Progenitor cell of endocrine pancreas (in vitro differentiated cells): ENCODE data around the gene GCAT. TPM values are rescaled to one million over a fixed set of nuclear protein-coding genes. Genes with fewer than 3 reads are reported as not detected.
"Not testable (repeated sequence)": the region's sequence is repeated elsewhere in the genome, so short reads cannot be mapped to it uniquely, and the experiment has no call there.

Experiments used
- DNase-seq: peaks from one replicate; pipeline ENCODE4 v3.0.0; 2021; ENCODE audit warnings: low spot score; ENCODE audit not compliant: unreplicated experiment
- H3K27ac Mint-ChIP-seq: 2 replicates; pipeline ENCODE4 v1.8.0; 2021; ENCODE audit warnings: mild to moderate bottlenecking, moderate library complexity, mixed read lengths
- H3K27me3 Mint-ChIP-seq: 2 replicates; pipeline ENCODE4 v1.8.0; 2021; ENCODE audit warnings: mixed read lengths
- H3K36me3 Mint-ChIP-seq: 2 replicates; pipeline ENCODE4 v1.8.0; 2022; ENCODE audit warnings: mixed read lengths; ENCODE audit not compliant: insufficient read depth
- H3K4me1 Mint-ChIP-seq: 2 replicates; pipeline ENCODE4 v1.8.0; 2021; ENCODE audit warnings: low read depth, mixed read lengths
- H3K4me3 Mint-ChIP-seq: 2 replicates; pipeline ENCODE4 v1.8.0; 2021; ENCODE audit warnings: low read depth, mild to moderate bottlenecking, moderate library complexity, mixed read lengths
- H3K9me3 Mint-ChIP-seq: 2 replicates; pipeline ENCODE4 v1.8.0; 2021; ENCODE audit warnings: low read depth, mixed read lengths
- CTCF ChIP-seq: fragments of 200-600 bp; sonication (generic); IDR thresholded peaks from one replicate; pipeline ENCODE4 v1.5.0; 2021; ENCODE audit warnings: antibody characterized with exemption, mild to moderate bottlenecking; ENCODE audit not compliant: unreplicated experiment
- total RNA-seq: library from RNA; stranded (reverse); gene quantifications from 2 replicates; pipeline ENCODE4 v1.2.1, GENCODE V29; 2021

Gene GCAT
- total RNA-seq, 1 donor from 2014 or later = 20.2 TPM

DNA sequence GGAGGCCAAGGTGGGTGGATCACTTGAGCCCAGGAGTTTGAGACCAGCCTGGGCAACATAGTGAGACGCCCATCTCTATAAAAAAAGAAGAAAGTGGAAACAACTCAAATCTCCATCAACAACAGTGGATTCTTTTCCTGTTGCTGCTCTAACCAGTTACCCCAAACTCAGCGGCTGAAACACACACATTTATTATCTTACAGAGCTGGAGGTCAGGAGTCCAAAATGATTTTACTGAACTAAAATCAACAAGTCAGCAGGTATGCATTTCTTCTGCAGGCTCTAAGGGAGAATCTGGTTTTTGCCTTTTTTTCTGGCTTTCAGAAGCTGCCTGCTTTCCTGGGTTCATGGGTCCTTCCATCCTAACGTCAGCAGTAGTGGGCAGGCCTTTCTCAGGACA lies 11.7 kb upstream of the GCAT start:
- no peak overlapping the region for H3K4me3 Mint-ChIP-seq
- H3K4me1 Mint-ChIP-seq = peaks cover 2% of the 10 kb centered on the region
- no peaks in the 10 kb centered on the region for H3K36me3 Mint-ChIP-seq
- DNase-seq = no peak
- no peak for TF ChIP-seq CTCF
- no peaks in the 10 kb centered on the region for H3K9me3 Mint-ChIP-seq
- peaks cover 5% of the 10 kb centered on the region for H3K27me3 Mint-ChIP-seq
- no peak overlapping the region for H3K27ac Mint-ChIP-seq

DNA sequence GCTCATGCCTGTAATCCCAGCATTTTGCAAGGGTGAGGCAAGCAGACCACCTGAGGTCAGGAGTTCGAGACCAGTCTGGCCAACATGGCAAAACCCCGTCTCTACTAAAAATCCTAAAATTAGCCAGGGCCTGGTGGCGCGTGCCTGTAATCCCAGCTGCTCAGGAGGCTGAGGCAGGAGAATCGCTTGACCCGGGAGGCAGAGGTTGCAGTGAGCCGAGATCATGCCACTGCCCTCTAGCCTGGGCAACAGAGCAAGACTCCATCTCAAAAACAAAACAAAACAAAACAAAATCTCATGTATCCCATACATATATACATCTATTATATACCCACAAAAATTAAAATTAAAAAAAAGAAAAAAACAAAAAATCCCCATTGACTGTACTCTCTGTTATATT lies 10.5 kb upstream of the GCAT start:
- not testable (repeated sequence) for H3K36me3 Mint-ChIP-seq, H3K27me3 Mint-ChIP-seq, H3K9me3 Mint-ChIP-seq, H3K4me3 Mint-ChIP-seq, H3K4me1 Mint-ChIP-seq, DNase-seq, H3K27ac Mint-ChIP-seq

DNA sequence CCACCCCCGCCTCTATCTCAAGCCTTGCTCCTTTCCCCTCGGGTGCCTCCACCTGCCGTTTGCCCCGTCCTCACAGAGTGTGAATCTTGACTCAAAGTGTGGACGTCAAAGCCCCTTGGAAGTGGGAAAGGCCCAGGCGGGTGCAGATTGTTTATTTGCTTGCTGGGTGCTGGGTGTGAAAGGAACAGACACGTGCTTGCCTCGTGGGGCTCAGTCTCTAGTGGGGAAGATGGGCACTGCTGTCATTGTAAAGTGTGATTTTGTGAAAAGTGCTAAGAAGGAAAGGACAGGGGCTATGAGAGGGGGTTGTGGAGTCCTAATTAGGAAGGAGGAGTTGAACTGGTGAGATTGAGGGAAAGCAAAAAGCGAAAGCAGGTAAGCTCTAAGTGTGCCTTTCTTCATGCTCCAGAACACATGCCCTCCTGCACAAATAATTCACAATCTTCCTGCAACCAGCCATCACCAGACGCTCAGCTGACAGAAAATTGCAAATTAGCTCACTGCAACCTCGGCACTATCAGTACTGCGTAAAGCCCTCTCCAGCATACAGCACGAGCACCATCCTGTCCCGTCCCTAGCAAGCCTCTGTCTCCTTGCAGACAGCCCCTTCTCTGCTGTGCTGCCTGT lies 9.7 kb upstream of the GCAT start:
- H3K4me3 Mint-ChIP-seq = no peak overlapping the region
- H3K9me3 Mint-ChIP-seq = no peaks in the 10 kb centered on the region
- TF ChIP-seq CTCF = no peak
- H3K36me3 Mint-ChIP-seq = no peaks in the 10 kb centered on the region
- H3K27me3 Mint-ChIP-seq = peaks cover 5% of the 10 kb centered on the region
- H3K4me1 Mint-ChIP-seq = peaks cover 6% of the 10 kb centered on the region
- DNase-seq = no peak
- H3K27ac Mint-ChIP-seq = no peak overlapping the region

DNA sequence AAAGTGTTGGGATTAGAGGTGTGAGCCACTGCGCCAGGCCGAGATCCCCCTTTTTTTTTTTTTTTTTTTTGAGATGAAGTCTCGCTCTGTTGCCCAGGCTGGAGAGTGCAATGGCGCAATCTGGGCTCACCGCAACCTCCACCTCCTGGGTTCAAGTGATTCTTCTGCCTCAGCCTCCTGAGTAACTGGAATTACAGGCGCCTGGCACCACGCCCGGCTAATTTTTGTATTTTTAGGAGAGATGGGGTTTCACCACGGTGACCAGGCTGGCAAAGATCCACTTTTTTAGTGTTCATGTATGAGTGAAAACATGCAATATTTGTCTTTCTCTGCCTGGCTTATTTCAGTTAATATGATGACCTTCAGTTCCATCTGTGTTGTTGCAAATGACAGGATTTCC lies 7.8 kb upstream of the GCAT start:
- H3K36me3 Mint-ChIP-seq, H3K27me3 Mint-ChIP-seq, H3K27ac Mint-ChIP-seq, DNase-seq, H3K9me3 Mint-ChIP-seq, H3K4me3 Mint-ChIP-seq: not testable (repeated sequence)
- H3K4me1 Mint-ChIP-seq = peaks cover 16% of the 10 kb centered on the region

DNA sequence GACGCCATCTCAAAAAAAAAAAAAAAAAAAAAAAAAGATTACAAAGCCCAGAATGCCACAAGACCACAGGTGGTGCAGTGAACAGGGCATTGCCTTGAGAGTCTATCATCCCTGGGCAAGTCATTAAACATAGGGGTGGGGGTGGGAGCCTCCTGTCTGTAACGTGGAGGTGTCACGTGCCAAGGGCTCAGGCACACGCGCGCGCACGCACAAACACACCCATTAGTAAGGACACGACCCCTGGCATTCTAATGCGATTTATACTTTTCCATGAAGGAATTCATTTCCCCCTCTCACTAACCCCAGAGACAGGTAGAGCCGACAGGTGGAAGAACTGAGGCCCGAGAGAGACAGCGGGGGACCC lies 5.8 kb upstream of the GCAT start:
- H3K27me3 Mint-ChIP-seq = peaks cover 5% of the 10 kb centered on the region
- DNase-seq = no peak
- H3K9me3 Mint-ChIP-seq = no peaks in the 10 kb centered on the region
- H3K27ac Mint-ChIP-seq = no peak overlapping the region
- peaks cover 28% of the 10 kb centered on the region for H3K4me1 Mint-ChIP-seq
- TF ChIP-seq CTCF = no peak
- H3K4me3 Mint-ChIP-seq = peak overlapping the region; percentile 83
- no peaks in the 10 kb centered on the region for H3K36me3 Mint-ChIP-seq

DNA sequence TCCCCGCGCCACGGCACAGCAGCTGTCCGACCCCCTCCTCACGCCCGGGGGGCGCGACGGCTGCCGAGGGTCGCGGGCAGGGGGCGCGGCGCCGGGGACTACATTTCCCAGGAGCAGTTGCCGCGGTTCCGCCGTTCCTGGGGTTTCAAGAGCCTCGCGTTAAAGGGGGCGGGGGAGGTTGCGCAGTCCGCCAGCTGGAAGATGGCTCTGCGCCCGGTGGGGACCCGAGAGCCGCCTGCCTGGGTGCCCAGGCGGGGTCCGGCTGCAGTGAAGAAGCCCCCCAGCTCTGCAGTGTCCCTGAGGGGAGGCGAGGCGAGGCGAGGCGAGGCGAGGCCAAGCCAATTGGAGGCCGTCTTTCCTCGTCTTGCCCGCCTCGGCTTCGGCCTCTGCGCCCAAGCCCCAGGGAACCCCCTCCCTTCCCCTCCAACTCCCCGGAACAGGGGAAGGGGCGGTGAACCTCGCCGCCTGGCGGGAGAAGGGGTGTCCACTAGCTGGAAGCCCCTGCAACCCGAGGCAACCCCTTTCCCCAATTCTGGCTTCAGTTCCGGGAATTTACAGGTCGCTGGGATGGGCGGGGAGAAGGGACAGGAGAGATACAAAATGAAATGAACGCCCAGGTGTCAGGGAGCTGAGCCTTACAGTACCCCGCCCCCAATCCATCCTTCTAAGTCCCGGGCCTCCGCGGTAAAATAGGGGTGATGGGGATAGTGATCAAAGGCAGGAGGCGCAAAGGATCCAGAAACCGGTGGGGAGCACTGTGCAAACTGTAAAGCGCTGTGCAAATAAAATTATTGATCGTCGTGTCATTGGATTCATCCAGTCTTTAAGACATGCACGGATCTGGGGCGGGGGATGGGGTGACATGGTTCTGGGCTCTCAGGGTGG lies 5.2 kb upstream of the GCAT start:
- Mint-ChIP-seq H3K4me3 (peak overlapping the region; percentile 83), H3K36me3 (no peaks in the 10 kb centered on the region), H3K27ac (peak overlapping the region; percentile 91), H3K4me1 (peaks cover 30% of the 10 kb centered on the region), H3K27me3 (peaks cover 5% of the 10 kb centered on the region), H3K9me3 (no peaks in the 10 kb centered on the region)
- TF ChIP-seq CTCF = peak; percentile 33
- peak; percentile 51 for DNase-seq
